ENCODE measurements around the gene SLC38A1.

DNA sequence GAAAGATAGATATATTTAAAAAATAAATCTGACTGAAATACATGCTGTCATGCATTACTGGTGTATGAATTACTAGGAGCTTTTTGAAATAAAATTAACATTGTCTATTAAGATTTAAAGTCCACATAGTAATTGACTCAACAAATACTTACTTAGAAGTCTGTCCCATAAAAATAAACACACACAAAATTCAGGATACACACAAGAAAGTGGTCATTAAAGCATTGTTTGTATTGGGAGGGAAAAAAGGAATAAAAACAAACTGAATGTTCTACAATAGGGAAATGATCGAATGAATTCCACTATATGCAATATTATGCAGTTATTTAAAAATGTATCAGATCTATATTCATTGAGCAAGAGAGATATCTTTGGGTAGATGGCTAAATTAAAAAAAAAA is 118.9 kb downstream of the SLC38A1 start:
- TF ChIP-seq, protein P1, sequence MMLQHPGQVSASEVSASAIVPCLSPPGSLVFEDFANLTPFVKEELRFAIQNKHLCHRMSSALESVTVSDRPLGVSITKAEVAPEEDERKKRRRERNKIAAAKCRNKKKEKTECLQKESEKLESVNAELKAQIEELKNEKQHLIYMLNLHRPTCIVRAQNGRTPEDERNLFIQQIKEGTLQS (IDR thresholded peaks at IDR 0.05) = no peak
- no peak for TF ChIP-seq CTCF (IDR thresholded peaks at IDR 0.05 in 2 of 3, conservative IDR thresholded peaks at IDR 0.05 in 1 of 3; ENCODE audit: borderline replicate concordance in 1 of 3, insufficient read depth in 1 of 3, low read depth in 2 of 3, low read length in 2 of 3)
- no peak for TF ChIP-seq POLR2A (IDR thresholded peaks at IDR 0.05; ENCODE audit: borderline replicate concordance, extremely low read depth, insufficient read depth, insufficient read length)
- TF ChIP-seq MAX (IDR thresholded peaks at IDR 0.05) = no peak
- no peak for TF ChIP-seq RAD21 (IDR thresholded peaks at IDR 0.05; ENCODE audit: low read depth)
- no peak for TF ChIP-seq YY1 (IDR thresholded peaks at IDR 0.05; ENCODE audit: extremely low read depth, insufficient replicate concordance, low read depth, low read length)
- no peak for TF ChIP-seq EZH2phosphoT487 (IDR thresholded peaks at IDR 0.05; ENCODE audit: borderline replicate concordance)
- no peak for TF ChIP-seq EZH2 (IDR thresholded peaks at IDR 0.05)
- TF ChIP-seq TCF7L2 (IDR thresholded peaks at IDR 0.05; ENCODE audit: borderline replicate concordance, extremely low read depth, insufficient read depth, insufficient read length) = no peak
- TF ChIP-seq POLR2AphosphoS5 (IDR thresholded peaks at IDR 0.05; ENCODE audit: low read depth, low read length) = no peak
- TF ChIP-seq ZBTB33 (IDR thresholded peaks at IDR 0.05; ENCODE audit: extremely low read depth, insufficient replicate concordance, low read length) = no peak
- TF ChIP-seq ELF1 (IDR thresholded peaks at IDR 0.05; ENCODE audit: borderline replicate concordance, low read depth) = no peak
- no peak for TF ChIP-seq FOSL1 (IDR thresholded peaks at IDR 0.05; ENCODE audit: low read depth)

All from HCT116 (cell line).